COLO829 (cell line): ENCODE results near the gene GID8.

ENCODE experiments used
- DNase-seq: peaks from one replicate; pipeline ENCODE4 v3.0.0; 2012; ENCODE audit warnings: low spot score

The GID8 gene

GRCh38 chr20:62902926-62903615 is 34.9 kb upstream of the GID8 start:
- no peak for DNase-seq

GRCh38 chr20:62905536-62906117 is 32.3 kb upstream of the GID8 start:
- no peak for DNase-seq

DNA sequence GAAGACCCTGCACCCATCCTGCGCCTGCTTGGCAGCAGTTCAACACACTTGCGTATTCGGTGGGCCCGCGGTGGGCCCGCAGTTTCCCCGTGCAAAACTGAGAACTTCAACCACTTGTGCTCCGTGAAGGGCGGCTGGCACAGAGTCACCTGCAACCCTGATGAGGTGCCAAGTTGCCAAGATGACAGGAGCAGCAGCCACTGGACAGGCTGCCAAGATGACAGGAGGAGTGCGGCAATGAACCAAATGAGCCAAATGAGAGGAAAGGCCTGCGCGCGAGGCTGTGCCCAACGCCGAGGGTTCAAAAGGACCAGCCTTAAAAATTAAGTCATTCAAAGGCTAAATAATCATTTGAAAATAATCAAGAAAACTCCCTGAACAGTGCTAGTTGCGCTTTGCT is 31.7 kb upstream of the GID8 start:
- DNase-seq: no peak

- no peak for DNase-seq
Observed at GRCh38 chr20:62906647-62907375, 31.1 kb upstream of the GID8 start.

DNA sequence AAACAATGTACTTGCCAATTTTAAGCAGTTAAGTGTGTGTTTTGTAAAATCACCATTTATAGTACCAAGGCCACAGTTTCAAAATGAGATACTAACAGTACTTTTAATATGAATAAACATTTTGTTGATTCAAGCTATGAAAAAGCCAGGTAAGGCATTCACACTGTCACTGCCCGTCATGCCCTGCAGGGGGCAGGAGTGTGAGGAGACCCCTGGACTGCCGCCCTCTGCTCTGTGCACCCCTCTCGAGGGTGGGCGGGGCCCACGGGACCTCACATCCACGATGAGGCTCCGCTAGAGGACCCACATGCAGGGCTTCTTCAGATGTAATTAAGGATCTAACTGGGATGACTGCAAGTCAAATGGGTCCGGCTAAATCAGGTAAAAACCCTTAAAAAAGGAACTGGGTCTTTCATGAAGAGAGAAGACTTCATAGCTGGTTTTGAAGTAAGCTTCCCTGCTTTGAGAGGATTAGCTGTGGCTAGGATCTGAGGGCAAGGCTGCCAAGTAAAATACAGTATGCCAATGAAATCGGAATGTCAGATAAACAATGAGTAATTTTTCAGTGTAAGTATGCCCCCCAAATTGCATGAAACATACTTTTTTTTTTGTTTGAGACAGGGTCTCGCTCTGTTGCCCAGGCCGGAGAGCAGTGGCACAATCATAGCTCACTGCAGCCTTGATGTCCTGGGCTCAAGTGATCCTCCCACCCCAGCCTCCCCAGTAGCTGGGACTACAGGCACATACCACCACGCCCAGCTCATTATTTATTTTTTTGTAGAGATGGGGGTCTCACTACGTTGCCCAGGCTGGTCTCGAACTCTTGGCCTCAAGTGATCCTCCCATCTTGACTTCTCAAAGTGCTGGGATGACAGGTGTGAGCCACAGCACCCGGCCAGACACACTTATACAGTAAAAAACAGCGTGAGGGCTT is 30.3 kb upstream of the GID8 start:
- DNase-seq: no peak

- no peak for DNase-seq
Observed at GRCh38 chr20:62908971-62909791, 28.8 kb upstream of the GID8 start.

DNA sequence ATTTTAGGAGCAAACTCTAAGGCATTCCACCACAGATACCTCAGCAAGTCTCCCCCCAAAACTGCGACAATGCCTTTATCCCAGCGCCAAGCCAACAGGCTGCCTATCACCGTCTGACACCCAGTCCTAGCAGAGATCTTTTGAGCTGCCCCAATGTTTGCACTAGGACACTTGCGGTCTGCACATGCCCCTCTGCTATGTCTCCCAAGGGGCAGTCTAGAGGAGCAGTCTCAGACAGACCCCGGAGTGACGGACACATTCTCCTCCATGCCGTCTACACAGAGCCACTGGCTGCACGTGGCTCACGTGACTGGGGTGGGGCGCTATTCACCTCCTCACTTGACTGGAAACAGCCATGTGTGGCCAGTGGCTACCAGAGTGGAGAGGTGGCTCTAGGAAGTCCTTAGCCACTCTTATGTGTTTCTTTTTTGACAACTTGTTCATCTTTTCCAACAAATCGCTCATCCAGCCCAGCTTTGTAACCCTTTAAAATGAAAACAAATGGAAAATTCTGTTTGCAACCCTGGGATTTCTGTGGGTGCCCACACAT is 27.7 kb upstream of the GID8 start:
- DNase-seq: no peak

DNA sequence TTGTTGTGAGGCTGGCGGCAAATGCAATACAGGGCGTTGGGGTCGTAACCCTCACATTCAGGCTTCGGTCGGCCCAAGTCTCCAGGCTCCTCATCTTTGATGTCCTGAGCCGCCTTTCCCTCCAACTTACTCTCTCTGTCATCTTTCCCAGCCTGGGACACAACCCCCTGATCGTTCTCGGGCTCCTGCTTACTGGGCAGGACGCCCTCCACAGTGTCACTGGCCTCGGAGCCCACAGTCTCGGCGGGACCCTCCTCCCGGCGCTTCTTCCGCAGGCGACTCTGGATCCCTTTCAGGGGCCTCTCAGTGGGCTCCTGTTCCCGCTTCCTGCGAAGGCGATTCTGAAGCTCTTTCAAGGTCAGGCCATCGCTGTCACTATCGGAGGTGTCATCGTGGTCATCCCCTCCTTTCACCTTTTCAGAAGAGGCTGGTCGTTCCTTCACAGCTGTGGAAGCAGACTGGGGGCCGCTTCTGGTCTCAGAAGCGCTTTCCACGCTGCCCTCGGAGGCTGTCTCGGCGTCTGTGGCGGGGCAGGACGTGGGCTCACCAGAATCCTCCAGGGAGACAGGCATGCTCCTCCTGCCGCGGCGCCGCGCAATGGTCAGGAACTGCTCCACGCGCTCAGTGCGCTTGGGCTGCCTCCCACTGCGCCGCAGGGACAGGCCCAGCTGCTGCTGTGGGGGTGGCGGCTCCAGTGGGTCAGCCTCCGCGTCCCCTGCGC is 27.0 kb upstream of the GID8 start:
- DNase-seq: no peak

DNA sequence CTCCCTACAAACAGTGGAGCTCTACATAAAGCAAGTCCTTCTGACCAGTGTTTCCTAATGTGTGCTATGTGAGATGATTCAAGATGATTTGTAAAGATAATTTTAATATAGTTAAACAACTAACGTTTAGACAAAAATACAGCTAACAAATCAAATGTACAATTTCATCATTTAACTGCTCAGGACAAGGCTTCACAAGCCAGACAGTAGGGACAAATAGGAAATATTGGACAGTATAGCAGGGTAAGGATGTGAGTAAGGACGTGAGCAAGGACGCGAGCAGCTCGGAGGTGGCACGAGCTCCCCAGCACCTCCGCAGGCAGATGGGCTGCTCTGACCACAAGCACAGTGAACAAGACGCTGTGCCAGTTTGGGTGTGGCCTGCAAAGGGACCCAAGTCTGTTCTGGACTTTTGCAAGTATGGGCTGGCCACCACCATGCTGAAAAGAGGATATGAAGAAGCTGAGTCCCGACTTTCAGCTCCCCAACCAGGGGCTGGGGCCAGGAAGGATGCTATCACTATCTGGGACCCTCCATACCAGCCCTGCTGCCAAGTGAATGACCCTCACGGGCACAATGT is 26.2 kb upstream of the GID8 start:
- no peak for DNase-seq

DNA sequence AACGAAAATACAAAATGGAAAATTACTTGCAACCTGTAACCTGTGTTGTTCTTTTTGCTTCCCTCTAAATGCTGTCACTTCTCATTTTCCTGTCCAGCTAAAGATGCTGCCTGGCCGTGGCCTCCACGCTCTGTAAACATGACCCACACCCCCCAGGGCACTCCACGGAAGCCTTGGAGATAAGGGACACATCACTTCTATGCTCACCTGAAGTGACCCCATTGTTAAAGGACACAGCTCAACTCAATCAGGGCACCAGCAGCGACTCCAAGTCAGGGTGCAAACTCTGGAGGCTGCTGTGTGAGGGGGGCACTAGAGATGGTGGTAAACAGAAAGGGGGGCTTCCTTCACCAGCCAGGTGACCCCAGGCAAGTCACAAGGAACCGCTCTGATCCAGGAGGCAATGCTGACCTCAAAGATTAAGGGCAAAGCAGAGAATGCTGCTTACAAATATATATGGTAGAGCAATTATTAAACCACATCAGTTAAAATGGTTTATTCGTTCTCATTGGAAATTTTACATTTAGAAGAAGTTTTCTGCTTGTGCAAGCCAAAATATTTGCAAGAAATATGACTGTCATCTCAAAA is 24.8 kb upstream of the GID8 start:
- no peak for DNase-seq

- DNase-seq: no peak
Observed at GRCh38 chr20:62914436-62914835, 23.5 kb upstream of the GID8 start.

GRCh38 chr20:62914970-62915457 is 22.9 kb upstream of the GID8 start:
- peak; percentile 82 for DNase-seq

DNA sequence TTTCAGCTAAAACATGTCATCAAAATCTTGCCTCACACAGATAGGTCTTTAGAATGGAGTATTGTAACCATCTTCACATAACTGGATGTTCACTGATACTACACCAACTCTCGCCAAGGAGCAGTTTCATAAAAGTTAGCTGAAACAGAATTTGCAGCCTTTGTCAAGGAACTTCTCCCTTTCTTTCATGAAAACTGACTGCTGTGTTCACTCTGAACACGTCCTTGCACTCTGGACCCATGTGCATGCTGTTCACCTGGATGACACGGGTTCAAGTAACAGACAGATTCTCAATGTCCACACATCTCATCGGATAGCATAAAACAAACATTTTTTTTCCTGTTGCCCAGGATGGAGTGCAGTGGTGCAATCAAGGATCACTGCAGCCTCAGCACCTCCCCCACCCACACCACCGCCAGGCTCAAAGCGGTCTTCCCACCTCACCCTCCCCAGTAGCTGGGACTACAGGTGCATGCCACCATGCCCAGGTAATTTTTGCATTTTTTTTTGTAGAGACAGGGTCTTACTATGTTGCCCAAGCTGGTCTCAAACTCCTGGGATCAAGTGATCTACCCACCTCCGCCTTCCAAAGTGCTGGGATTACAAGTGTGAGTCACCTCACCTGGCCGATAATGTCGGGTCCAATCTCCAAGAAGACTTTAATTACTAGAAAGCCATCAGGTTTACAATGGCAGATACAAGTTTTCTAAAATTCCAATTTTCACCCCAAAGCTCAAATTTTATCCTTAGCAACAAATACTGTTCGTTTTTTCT is 21.1 kb upstream of the GID8 start:
- no peak for DNase-seq

DNA sequence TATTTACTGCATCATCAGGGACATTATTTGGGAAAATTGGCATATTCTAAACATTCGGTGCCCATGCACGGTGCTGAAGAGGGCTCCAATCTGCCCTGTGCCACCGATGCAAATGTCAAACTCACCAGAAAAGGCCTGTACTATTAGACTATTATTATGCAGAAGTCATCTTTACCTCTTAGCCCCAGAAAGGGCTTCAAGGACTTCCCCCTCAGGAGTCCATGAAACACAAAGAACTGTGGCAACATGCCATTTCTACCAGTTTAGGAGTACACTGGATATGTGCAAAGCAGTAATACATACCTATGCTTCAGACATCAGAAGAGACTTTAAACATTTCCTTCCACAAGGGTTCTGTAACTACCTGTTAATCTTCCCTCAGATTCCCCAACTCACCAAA is 20.2 kb upstream of the GID8 start:
- no peak for DNase-seq

DNA sequence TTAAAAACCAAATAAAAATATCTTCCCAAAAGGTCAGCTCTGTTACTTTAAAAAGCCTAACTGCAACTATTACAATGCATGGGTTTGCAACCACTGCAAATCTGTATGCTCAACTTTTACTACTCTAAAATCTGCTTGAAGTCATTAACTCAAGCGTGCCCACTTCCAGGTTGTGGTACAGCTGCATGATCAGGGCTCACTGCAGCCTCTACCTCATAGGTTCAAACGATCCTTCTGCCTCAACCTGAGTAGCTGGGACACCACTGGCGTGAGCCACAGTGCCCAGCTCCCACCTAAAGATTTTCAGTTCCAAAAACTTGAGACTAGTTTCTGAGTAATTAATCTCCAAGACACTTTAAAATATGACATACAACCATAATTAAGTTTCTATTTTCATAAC is 19.8 kb upstream of the GID8 start:
- no peak for DNase-seq

DNA sequence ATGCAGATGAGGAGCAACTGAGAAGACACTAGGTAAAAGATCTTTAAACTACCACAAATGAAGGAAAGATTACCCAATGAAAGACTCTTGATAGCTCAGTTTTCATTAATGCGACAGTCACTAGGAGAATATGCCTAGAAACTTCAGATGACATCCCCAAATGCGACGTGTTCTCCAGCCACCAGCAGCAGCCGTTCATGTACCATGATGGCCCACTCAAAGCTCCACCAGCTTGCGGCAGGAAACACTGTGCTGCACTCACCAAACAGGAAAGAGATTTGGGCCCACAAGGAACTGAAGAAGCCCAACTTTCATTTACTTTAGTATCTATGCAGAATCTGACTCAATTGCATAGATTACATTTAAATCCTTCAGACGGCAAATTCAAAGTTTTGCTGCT is 19.1 kb upstream of the GID8 start:
- no peak for DNase-seq

DNA sequence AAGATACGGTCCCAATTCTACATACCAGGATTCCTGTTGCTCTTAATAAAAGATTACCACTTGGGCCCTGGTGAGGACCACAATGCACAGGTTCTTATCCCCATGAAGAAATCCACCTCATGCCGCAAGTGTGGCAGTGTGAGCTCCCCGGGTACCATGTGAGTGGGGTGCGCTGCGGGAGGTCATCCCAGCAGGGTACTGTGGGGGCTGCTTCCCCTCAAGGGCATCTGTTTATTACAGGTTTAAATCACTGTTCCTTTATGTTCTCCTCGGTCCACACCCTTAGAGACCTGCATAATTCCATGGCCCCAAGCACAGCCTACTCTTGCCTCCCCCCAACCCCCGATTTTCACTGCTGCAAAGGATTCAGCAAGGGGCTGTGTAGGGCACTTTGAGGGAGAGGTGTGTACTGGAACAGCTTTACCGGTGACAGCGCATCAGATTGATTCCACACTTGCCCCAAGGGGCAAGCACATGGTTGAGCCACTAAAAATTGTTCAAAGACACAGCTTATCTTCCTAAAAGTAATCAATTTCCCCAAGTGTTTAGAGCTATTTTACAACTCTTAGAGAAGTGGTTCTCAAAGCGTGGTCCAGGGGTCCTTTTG is 17.8 kb upstream of the GID8 start:
- DNase-seq: no peak

DNA sequence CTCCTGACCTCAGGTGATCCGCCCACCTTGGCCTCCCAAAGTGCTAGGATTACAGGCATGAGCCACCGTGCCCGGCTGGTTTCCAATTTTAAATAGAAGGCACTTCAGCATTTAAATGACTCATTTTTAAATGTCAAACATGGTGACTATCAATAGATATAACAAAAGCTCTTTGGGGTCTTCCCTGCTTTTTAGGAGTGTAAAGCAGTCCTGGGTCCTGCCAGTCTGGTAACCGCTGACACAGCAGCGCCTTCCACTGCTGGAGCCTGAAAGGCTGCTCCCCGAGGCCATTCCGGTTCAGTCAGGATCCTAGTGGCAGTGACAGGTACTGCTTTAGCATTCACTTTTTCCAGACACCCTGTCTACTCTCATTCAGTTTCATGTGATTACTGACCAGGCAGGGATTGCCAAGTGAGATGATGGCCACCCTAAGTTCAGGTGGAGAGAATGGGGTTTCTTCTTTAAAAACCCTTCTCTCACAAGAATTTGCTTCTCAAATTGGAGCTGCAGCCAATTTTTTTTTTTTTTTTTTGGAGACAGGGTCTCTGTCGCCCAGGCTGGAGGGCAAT is 16.7 kb upstream of the GID8 start:
- DNase-seq: peak; percentile 85
